HG02623 (cell line): ENCODE data around the gene PTPN21.
A peak's percentile ranks its signal among the peaks of the same experiment; 100 is the strongest.

Source experiments
- ATAC-seq: cut with Tn5 transposase; IDR thresholded peaks from one replicate; pipeline ENCODE4 v1.9.1; 2021; ENCODE audit warnings: moderate library complexity; ENCODE audit not compliant: unreplicated experiment

The PTPN21 gene

GRCh38 chr14:88473791-88474190 lies 81.0 kb downstream of the PTPN21 start:
- ATAC-seq = no peak

DNA sequence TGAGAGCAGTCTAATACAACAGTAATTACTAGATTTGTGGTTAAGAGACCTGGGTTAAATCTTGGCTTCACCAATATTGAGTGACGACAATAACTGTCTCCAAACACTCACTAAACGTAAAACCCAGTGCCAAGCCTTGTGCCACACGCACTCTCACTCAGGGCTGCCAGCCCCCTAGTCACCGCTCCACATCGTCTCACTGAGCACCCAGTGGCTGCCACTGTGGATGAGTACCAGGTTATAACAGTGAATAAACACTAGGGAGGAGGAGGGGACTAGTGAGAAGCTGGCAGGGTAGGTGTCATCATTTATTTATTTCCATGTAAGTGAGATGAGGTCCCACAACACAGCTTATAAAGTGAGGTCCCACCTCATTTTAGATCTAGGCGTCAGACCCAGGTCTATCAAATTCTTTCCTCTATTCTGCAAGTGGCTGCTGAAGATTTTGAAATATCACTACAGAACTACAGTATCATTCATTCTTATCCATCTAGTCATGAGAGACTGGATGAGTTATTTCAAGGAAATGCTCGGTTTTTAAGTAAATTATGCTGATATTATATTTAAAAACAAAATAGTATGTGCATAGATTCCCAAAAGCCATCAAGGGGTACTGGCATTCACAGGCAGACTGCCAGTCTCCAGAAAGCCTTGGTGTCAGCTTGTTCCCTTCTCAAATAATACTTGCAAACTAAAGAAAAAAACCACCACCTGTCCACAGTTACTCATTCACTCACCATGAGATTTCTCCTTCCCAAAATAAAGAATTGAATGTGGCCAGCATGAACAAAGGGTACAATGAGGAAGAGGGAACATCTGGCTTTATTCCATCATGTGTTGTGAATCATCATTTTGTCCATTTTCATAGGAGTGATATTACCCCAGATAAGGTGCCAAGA lies 84.0 kb downstream of the PTPN21 start:
- ATAC-seq = no peak

GRCh38 chr14:88468406-88468805 lies 86.4 kb downstream of the PTPN21 start:
- ATAC-seq = no peak

- ATAC-seq = peak; percentile 55
These were observed 91.5 kb downstream of the PTPN21 start for GRCh38 chr14:88463318-88463717.

DNA sequence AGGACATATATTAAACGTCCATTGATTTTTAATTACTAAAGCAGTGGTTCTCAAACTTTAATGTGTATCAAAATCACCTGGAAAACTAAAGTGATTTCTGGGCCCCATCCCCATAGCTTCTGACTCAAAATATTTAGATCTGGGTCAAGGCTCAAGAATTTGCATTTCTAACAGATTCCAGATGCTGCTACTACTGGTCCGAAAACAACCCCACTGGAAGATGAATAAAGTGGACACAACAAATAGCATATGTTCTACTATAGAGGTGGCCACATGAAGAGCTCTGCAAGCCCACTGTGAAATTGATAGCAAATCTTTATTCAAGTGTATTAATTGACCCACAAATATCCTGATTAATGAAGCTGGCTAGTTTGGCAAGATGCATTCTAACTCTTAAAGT lies 99.9 kb downstream of the PTPN21 start:
- ATAC-seq = no peak

- no peak for ATAC-seq
These were observed 102.6 kb downstream of the PTPN21 start for GRCh38 chr14:88452231-88452630.

DNA sequence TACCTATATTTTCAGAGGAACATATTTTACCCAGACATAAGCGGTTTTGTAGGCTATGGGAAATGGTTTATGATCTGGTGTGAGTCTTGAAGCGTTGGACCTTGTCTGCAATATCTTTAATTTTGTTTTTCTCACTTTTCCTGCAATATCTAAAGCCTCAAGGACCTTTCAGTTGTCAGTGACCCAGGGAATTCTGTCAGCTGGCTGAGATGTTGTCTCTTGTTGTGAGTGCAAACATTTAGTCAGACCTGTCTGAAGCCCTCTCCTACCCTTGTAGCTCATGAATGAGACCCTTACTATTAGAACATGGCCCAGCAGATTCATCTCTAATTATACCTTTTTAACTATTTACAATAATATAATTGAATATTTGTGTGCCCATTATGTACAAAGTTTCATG lies 115.7 kb downstream of the PTPN21 start:
- no peak for ATAC-seq

DNA sequence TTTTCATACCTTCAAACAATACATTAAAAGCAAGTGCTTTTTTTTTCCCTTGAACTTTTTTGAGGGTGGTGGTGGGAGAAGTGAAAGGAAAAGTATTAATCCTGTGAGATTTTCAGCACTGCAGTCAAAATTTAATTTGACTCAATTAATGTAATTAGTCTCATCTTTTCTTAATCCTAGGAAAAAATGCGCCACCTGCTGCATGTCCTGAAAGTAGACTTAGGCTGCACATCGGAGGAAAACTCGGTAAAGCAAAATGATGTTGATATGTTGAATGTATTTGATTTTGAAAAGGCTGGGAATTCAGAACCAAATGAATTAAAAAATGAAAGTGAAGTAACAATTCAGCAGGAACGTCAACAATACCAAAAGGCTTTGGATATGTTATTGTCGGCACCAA lies 117.1 kb downstream of the PTPN21 start:
- ATAC-seq = no peak

DNA sequence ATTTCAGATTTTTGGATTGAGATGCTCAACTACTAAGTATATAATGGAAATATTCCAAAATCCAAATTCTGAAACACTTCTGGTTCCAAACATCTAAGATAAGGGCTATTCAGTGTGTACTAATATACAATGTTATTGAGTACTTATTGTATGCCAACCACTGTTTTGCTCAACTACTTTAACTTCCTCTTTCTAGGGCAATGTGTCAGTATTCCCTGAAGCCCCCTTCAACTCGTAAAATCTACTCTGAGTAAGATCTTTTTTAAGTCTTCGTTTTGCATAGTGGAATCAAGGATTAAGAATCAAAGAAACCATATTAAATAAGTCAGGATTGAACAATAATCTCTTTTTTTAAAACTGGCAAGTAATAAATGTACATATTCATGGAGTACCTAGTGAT lies 123.8 kb downstream of the PTPN21 start:
- no peak for ATAC-seq

DNA sequence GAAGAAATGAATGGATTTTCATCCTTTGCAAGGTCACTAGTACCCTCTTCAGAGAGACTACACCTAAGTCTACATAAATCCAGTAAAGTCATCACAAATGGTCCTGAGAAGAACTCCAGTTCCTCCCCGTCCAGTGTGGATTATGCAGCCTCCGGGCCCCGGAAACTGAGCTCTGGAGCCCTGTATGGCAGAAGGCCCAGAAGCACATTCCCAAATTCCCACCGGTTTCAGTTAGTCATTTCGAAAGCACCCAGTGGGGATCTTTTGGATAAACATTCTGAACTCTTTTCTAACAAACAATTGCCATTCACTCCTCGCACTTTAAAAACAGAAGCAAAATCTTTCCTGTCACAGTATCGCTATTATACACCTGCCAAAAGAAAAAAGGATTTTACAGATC lies 128.5 kb downstream of the PTPN21 start:
- ATAC-seq = no peak

DNA sequence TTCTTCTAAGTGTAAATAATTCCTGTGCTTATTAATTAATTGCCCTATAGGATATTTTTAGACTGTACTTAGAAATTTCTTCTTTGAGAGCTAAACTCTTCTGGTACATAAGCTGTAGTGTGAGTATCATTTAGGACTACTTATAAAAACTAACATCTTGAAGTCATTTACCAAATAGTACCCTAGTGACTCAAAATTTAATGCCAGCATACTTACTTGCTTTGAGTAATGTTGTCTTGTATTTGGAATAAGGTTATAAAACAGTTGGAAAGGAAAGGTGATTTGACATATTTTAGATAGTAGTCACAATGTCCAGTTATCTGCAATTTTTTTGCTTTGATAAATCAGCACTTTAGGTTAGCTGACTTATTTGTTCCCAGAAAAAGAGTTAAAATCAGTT lies 130.2 kb downstream of the PTPN21 start:
- ATAC-seq = no peak

GRCh38 chr14:88422919-88423650 lies 131.7 kb downstream of the PTPN21 start:
- ATAC-seq = no peak

GRCh38 chr14:88422047-88422446 lies 132.8 kb downstream of the PTPN21 start:
- ATAC-seq = no peak

GRCh38 chr14:88421286-88421685 lies 133.5 kb downstream of the PTPN21 start:
- ATAC-seq = no peak

GRCh38 chr14:88420187-88420586 lies 134.6 kb downstream of the PTPN21 start:
- ATAC-seq = no peak

- ATAC-seq = no peak
These were observed 137.2 kb downstream of the PTPN21 start for GRCh38 chr14:88417594-88417993.
